ENCODE measurements around the gene MYADM. TPM values are rescaled to one million over a fixed set of nuclear protein-coding genes. Genes with fewer than 3 reads are reported as not detected.

The MYADM gene
- total RNA-seq, 1 experiment from 2014 or later = 78.6 TPM

DNA sequence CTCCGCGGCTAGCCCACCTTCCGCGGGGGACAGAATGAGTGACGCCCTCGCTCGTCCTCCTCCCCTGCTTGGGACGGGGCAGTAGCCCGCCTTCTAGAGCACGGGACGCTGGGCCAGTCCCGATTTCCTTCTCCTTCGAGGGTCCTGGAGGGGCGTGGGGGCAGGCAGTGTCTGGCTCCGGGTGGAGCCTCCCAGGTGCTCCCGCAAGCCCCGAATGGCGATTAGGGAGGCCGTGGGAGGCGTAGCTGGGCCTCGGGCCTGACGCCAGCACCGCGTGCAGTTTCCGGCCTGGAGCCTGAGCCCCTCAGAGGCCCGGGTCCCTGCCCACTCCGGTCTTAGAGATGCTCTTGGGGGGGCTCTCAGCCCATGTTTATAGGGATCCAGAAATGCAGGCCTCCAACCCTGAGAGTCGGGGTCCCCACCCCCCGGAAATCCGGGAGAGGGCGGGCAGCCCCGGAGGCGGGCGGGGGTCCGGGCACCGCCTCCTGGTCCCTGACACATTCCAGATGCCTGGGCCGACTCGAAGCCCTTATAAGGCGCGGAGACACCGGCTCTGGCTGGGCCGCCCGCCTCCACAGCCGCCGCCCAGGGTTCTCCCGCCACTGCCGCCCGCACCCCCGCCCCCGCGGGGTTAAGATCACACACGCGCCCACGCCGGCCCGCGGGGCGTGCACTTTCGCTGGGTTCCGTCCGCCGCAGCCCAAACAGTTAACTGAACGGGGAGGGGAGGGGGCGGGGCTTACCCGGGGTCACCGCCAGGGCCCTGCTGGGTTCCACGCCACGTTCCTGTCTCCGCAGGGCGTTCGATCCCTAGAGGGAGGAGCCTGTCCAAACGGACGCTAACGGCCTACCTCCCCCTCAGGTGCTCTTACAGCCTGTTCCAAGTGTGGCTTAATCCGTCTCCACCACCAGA, 1.5 kb downstream of the MYADM start (continued):
- TF ChIP-seq, protein P1, sequence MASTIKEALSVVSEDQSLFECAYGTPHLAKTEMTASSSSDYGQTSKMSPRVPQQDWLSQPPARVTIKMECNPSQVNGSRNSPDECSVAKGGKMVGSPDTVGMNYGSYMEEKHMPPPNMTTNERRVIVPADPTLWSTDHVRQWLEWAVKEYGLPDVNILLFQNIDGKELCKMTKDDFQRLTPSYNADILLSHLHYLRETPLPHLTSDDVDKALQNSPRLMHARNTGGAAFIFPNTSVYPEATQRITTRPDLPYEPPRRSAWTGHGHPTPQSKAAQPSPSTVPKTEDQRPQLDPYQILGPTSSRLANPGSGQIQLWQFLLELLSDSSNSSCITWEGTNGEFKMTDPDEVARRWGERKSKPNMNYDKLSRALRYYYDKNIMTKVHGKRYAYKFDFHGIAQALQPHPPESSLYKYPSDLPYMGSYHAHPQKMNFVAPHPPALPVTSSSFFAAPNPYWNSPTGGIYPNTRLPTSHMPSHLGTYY (CRISPR knock-in tag; IDR thresholded peaks at IDR 0.05) = no peak
- TF ChIP-seq, protein P2, sequence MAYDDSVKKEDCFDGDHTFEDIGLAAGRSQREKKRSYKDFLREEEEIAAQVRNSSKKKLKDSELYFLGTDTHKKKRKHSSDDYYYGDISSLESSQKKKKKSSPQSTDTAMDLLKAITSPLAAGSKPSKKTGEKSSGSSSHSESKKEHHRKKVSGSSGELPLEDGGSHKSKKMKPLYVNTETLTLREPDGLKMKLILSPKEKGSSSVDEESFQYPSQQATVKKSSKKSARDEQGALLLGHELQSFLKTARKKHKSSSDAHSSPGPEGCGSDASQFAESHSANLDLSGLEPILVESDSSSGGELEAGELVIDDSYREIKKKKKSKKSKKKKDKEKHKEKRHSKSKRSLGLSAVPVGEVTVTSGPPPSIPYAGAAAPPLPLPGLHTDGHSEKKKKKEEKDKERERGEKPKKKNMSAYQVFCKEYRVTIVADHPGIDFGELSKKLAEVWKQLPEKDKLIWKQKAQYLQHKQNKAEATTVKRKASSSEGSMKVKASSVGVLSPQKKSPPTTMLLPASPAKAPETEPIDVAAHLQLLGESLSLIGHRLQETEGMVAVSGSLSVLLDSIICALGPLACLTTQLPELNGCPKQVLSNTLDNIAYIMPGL (CRISPR knock-in tag; IDR thresholded peaks at IDR 0.05) = no peak
- TF ChIP-seq ZNF416 (CRISPR knock-in tag; IDR thresholded peaks at IDR 0.05) (peak; percentile 58; the same call in 1 of the 2 replicates), CBFB (CRISPR knock-in tag; IDR thresholded peaks at IDR 0.05; ENCODE audit: low read depth) (no peak), TP53 (CRISPR knock-in tag; IDR thresholded peaks at IDR 0.05) (no peak), MYBL2 (CRISPR knock-in tag; IDR thresholded peaks at IDR 0.05) (no peak), TCF7 (CRISPR knock-in tag; IDR thresholded peaks at IDR 0.05; ENCODE audit: low read depth) (no peak), CREB1 (CRISPR knock-in tag; IDR thresholded peaks at IDR 0.05) (no peak), KAT7 (CRISPR knock-in tag; IDR thresholded peaks at IDR 0.05; ENCODE audit: borderline replicate concordance) (no peak), OVOL2 (CRISPR knock-in tag; IDR thresholded peaks at IDR 0.05; ENCODE audit: borderline replicate concordance) (no peak), EMX1 (CRISPR knock-in tag; IDR thresholded peaks at IDR 0.05) (no peak), ZNF423 (CRISPR knock-in tag; IDR thresholded peaks at IDR 0.05) (no peak), NR3C1 (CRISPR knock-in tag; conservative IDR thresholded peaks at IDR 0.05; ENCODE audit: low read depth) (no peak), ZBTB21 (CRISPR knock-in tag; IDR thresholded peaks at IDR 0.05; ENCODE audit: borderline replicate concordance) (no peak), TEAD1 (CRISPR knock-in tag; IDR thresholded peaks at IDR 0.05) (peak; percentile 20; the same call in 1 of the 2 replicates), GRHL2 (CRISPR knock-in tag; IDR thresholded peaks at IDR 0.05; ENCODE audit: insufficient replicate concordance, severe bottlenecking) (no peak), FOXP1 (CRISPR knock-in tag; IDR thresholded peaks at IDR 0.05; ENCODE audit: borderline replicate concordance) (peak; percentile 50; the same call in 1 of the 2 replicates)
- TF ChIP-seq, protein P3, sequence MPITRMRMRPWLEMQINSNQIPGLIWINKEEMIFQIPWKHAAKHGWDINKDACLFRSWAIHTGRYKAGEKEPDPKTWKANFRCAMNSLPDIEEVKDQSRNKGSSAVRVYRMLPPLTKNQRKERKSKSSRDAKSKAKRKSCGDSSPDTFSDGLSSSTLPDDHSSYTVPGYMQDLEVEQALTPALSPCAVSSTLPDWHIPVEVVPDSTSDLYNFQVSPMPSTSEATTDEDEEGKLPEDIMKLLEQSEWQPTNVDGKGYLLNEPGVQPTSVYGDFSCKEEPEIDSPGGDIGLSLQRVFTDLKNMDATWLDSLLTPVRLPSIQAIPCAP (CRISPR knock-in tag; IDR thresholded peaks at IDR 0.05) = no peak
- TF ChIP-seq, protein P4, sequence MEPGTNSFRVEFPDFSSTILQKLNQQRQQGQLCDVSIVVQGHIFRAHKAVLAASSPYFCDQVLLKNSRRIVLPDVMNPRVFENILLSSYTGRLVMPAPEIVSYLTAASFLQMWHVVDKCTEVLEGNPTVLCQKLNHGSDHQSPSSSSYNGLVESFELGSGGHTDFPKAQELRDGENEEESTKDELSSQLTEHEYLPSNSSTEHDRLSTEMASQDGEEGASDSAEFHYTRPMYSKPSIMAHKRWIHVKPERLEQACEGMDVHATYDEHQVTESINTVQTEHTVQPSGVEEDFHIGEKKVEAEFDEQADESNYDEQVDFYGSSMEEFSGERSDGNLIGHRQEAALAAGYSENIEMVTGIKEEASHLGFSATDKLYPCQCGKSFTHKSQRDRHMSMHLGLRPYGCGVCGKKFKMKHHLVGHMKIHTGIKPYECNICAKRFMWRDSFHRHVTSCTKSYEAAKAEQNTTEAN (CRISPR knock-in tag; IDR thresholded peaks at IDR 0.05) = no peak
- TF ChIP-seq, protein P5, sequence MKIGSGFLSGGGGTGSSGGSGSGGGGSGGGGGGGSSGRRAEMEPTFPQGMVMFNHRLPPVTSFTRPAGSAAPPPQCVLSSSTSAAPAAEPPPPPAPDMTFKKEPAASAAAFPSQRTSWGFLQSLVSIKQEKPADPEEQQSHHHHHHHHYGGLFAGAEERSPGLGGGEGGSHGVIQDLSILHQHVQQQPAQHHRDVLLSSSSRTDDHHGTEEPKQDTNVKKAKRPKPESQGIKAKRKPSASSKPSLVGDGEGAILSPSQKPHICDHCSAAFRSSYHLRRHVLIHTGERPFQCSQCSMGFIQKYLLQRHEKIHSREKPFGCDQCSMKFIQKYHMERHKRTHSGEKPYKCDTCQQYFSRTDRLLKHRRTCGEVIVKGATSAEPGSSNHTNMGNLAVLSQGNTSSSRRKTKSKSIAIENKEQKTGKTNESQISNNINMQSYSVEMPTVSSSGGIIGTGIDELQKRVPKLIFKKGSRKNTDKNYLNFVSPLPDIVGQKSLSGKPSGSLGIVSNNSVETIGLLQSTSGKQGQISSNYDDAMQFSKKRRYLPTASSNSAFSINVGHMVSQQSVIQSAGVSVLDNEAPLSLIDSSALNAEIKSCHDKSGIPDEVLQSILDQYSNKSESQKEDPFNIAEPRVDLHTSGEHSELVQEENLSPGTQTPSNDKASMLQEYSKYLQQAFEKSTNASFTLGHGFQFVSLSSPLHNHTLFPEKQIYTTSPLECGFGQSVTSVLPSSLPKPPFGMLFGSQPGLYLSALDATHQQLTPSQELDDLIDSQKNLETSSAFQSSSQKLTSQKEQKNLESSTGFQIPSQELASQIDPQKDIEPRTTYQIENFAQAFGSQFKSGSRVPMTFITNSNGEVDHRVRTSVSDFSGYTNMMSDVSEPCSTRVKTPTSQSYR (CRISPR knock-in tag; IDR thresholded peaks at IDR 0.05) = no peak
- TF ChIP-seq, protein P6, sequence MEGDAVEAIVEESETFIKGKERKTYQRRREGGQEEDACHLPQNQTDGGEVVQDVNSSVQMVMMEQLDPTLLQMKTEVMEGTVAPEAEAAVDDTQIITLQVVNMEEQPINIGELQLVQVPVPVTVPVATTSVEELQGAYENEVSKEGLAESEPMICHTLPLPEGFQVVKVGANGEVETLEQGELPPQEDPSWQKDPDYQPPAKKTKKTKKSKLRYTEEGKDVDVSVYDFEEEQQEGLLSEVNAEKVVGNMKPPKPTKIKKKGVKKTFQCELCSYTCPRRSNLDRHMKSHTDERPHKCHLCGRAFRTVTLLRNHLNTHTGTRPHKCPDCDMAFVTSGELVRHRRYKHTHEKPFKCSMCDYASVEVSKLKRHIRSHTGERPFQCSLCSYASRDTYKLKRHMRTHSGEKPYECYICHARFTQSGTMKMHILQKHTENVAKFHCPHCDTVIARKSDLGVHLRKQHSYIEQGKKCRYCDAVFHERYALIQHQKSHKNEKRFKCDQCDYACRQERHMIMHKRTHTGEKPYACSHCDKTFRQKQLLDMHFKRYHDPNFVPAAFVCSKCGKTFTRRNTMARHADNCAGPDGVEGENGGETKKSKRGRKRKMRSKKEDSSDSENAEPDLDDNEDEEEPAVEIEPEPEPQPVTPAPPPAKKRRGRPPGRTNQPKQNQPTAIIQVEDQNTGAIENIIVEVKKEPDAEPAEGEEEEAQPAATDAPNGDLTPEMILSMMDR (IDR thresholded peaks at IDR 0.05) = no peak
- TF ChIP-seq, protein P7, sequence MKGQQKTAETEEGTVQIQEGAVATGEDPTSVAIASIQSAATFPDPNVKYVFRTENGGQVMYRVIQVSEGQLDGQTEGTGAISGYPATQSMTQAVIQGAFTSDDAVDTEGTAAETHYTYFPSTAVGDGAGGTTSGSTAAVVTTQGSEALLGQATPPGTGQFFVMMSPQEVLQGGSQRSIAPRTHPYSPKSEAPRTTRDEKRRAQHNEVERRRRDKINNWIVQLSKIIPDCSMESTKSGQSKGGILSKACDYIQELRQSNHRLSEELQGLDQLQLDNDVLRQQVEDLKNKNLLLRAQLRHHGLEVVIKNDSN (CRISPR knock-in tag; IDR thresholded peaks at IDR 0.05) = 0 out of 2 replicates have a peak, but pooled peaks have one; percentile 25
- TF ChIP-seq, protein P8, sequence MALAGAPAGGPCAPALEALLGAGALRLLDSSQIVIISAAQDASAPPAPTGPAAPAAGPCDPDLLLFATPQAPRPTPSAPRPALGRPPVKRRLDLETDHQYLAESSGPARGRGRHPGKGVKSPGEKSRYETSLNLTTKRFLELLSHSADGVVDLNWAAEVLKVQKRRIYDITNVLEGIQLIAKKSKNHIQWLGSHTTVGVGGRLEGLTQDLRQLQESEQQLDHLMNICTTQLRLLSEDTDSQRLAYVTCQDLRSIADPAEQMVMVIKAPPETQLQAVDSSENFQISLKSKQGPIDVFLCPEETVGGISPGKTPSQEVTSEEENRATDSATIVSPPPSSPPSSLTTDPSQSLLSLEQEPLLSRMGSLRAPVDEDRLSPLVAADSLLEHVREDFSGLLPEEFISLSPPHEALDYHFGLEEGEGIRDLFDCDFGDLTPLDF (CRISPR knock-in tag; IDR thresholded peaks at IDR 0.05) = no peak
- TF ChIP-seq, protein P9, sequence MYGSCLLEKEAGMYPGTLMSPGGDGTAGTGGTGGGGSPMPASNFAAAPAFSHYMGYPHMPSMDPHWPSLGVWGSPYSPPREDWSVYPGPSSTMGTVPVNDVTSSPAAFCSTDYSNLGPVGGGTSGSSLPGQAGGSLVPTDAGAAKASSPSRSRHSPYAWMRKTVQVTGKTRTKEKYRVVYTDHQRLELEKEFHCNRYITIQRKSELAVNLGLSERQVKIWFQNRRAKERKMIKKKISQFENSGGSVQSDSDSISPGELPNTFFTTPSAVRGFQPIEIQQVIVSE (CRISPR knock-in tag; IDR thresholded peaks at IDR 0.05; ENCODE audit: borderline replicate concordance) = no peak

Data from WTC11 (cell line).